B cell (primary cell): ENCODE data around the gene TNPO3. TPM values are rescaled to one million over a fixed set of nuclear protein-coding genes. Genes with fewer than 3 reads are reported as not detected.

Experiments used
- ATAC-seq: fragments of 200-7000 bp; cut with Tn5 transposase; one replicate; pipeline ENCODE4 v1.10.0; 2021; ENCODE audit warnings: low read depth, mild to moderate bottlenecking, moderate number of reproducible peaks, moderate library complexity
- CTCF ChIA-PET: fragments of 350-600 bp; sonication (Branson Sonifier 250); formaldehyde crosslinking; loops from one replicate; lab custom pipeline; 2021; ENCODE audit warnings: antibody characterized with exemption, inconsistent platforms; lab: Charles Lee
- POLR2A ChIA-PET: fragments of 350-600 bp; sonication (Branson Sonifier 250); formaldehyde crosslinking; loops from one replicate; lab custom pipeline; 2021; ENCODE audit warnings: antibody characterized with exemption; lab: Charles Lee
- DNase-seq: peaks from one replicate; pipeline ENCODE4 v3.0.0; 2013
- H2AFZ ChIP-seq: 2 replicates; pipeline ENCODE4 v1.6.1; 2012; ENCODE audit warnings: mild to moderate bottlenecking, low read depth, low read length; ENCODE audit not compliant: insufficient read depth, poor library complexity, severe bottlenecking
- H3K27ac ChIP-seq, 2 donors: 1 replicate in 1 of 2; 2 replicates in 1 of 2; pipeline ENCODE4 v1.5.1; 2012 to 2013; ENCODE audit warnings: low read length in 2 of 2, mild to moderate bottlenecking in 2 of 2, moderate library complexity in 1 of 2
- H3K27me3 ChIP-seq, 4 experiments: fragments of 200-600 bp in 1 of 4; sonication (generic) in 1 of 4; replicated peaks in 1 of 4; 1 replicate in 2 of 4; 2 replicates in 2 of 4; pipeline versions ENCODE4 v1.6.1 to v1.7.0; 2013 to 2016; ENCODE audit warnings: low read length in 3 of 4, mild to moderate bottlenecking in 2 of 4, mixed read lengths in 1 of 4, moderate library complexity in 1 of 4; ENCODE audit not compliant: insufficient read depth in 4 of 4, control insufficient read depth in 3 of 4; ENCODE audit errors: control extremely low read depth in 1 of 4
- H3K36me3 ChIP-seq, 2 experiments: replicated peaks in 1 of 2; 1 replicate in 1 of 2; 2 replicates in 1 of 2; pipeline versions ENCODE4 v1.6.1 to v1.7.1; 2013; ENCODE audit warnings: low read length in 1 of 2; ENCODE audit not compliant: insufficient read depth in 2 of 2, control insufficient read depth in 1 of 2; ENCODE audit errors: control extremely low read depth in 1 of 2, extremely low read depth in 1 of 2
- H3K4me1 ChIP-seq, 2 donors: fragments of 200-600 bp in 1 of 2; sonication (generic) in 1 of 2; 1 replicate in 1 of 2; 2 replicates in 1 of 2; pipeline versions ENCODE4 v1.5.1 to v1.6.1; 2013 to 2017; ENCODE audit warnings: low read length in 2 of 2; ENCODE audit not compliant: control insufficient read depth in 2 of 2, insufficient read depth in 2 of 2
- H3K4me2 ChIP-seq: replicated peaks from 2 replicates; pipeline ENCODE3; 2012; ENCODE audit warnings: mild to moderate bottlenecking, low read depth, low read length; ENCODE audit not compliant: poor library complexity, severe bottlenecking
- H3K4me3 ChIP-seq, 5 experiments: fragments of 200-600 bp in 1 of 5; sonication (generic) in 1 of 5; 1 replicate in 3 of 5; 2 replicates in 2 of 5; pipeline versions ENCODE4 v1.5.1 to v1.7.0; 2011 to 2016; ENCODE audit warnings: low read length in 4 of 5, mild to moderate bottlenecking in 4 of 5, low read depth in 2 of 5, control low read depth in 1 of 5, moderate library complexity in 1 of 5; ENCODE audit not compliant: insufficient read depth in 1 of 5; ENCODE audit errors: control extremely low read depth in 1 of 5, extremely low read depth in 1 of 5
- H3K79me2 ChIP-seq: fragments of 200-600 bp; sonication (generic); one replicate; pipeline ENCODE4 v1.6.0; 2016; ENCODE audit warnings: low read length; ENCODE audit not compliant: control insufficient read depth, insufficient read depth
- H3K9ac ChIP-seq: fragments of 200-600 bp; sonication (generic); 2 replicates; pipeline ENCODE4 v1.6.1; 2017; ENCODE audit warnings: mild to moderate bottlenecking, low read length, moderate library complexity
- H3K9me3 ChIP-seq, 3 donors: one replicate each; pipeline versions ENCODE4 v1.6.1 to v1.7.1; 2013; ENCODE audit warnings: low read length in 2 of 3; ENCODE audit not compliant: control insufficient read depth in 2 of 3, insufficient read depth in 1 of 3; ENCODE audit errors: control extremely low read depth in 1 of 3
- H4K20me1 ChIP-seq: 2 replicates; pipeline ENCODE4 v1.6.0; 2012; ENCODE audit warnings: mild to moderate bottlenecking, low read length; ENCODE audit not compliant: insufficient read depth, control insufficient read depth, poor library complexity, severe bottlenecking
- H3K27ac Mint-ChIP-seq: one replicate; pipeline ENCODE4 v1.8.0; 2021; ENCODE audit warnings: mixed read lengths
- H3K27me3 Mint-ChIP-seq: one replicate; pipeline ENCODE4 v1.8.0; 2021; ENCODE audit warnings: mixed read lengths
- H3K4me1 Mint-ChIP-seq: one replicate; pipeline ENCODE4 v1.8.0; 2021; ENCODE audit warnings: mixed read lengths
- H3K4me3 Mint-ChIP-seq: one replicate; pipeline ENCODE4 v1.8.0; 2021; ENCODE audit warnings: mixed read lengths
- H3K9me3 Mint-ChIP-seq: one replicate; pipeline ENCODE4 v1.8.0; 2022; ENCODE audit warnings: mixed read lengths; ENCODE audit not compliant: insufficient read depth
- EZH2 ChIP-seq: IDR thresholded peaks from 2 replicates; pipeline ENCODE4 v1.6.1; 2012; ENCODE audit warnings: borderline replicate concordance, low read depth, mild to moderate bottlenecking, moderate library complexity, low read length; ENCODE audit not compliant: insufficient read depth, poor library complexity, severe bottlenecking
- WGBS: methylation state at CpG from one replicate; pipeline ENCODE4 v1.1.5; 2013; ENCODE audit warnings: missing lambda C conversion rate; ENCODE audit not compliant: insufficient coverage; 5-methylcytosine and 5-hydroxymethylcytosine counted together
- intact Hi-C: fragments of 100-400 bp; cut with micrococcal nuclease; formaldehyde crosslinking; loops from one replicate; pipeline ENCODE4 v1.10.0; 2022
- polyA plus RNA-seq: library from polyadenylated mRNA; depleted of rRNA; stranded (reverse); fragments of >200 nt; gene quantifications from 2 replicates; pipeline ENCODE4 v1.2.3, GENCODE V29; 2012
- total RNA-seq, 2 donors: library from RNA; stranded (reverse); fragments of 120-200 nt in 1 of 2; gene quantifications; 1 replicate in 1 of 2; 2 replicates in 1 of 2; pipeline versions ENCODE4 v1.2.3 to v1.2.4, GENCODE V29; 2013 to 2022
- TF ChIP-seq, protein P1 (sequence below): fragments of 200-600 bp; IDR thresholded peaks from one replicate; pipeline ENCODE4 v1.8.0; 2022; ENCODE audit warnings: antibody characterized with exemption, mild to moderate bottlenecking

TNPO3 gene
- total and polyA plus RNA-seq, 2 donors (not counting 1 experiment from before 2014, with no cell fraction given): 19.0 to 48.3 TPM

GRCh38 chr7:128946936-128947830 is 107.7 kb downstream of the TNPO3 start:
- H3K9me3 ChIP-seq: no peaks in the 10 kb centered on the region
- H3K27me3 Mint-ChIP-seq: no peaks in the 10 kb centered on the region
- no peak overlapping the region for H3K4me2 ChIP-seq
- ATAC-seq: no peak
- no peak overlapping the region for H3K4me3 ChIP-seq
- H3K4me1 ChIP-seq: peaks cover 0 to 7% of the 10 kb centered on the region in 2 donors
- peaks cover 0 to 72% of the 10 kb centered on the region in 2 experiments for H3K36me3 ChIP-seq
- intact Hi-C loops: no loop called here
- peak overlapping the region; percentile 20 for H3K27ac Mint-ChIP-seq
- no peaks in the 10 kb centered on the region for H3K27me3 ChIP-seq
- ChIA-PET CTCF (interaction anchor here (0.6 to 4.6 kb wide), 9 partner anchors 7 to 144 kb away, joined by 3 to 17 read pairs (median 4); no protein-coding TSS in a partner anchor), POLR2A (interaction anchor here (1.1 kb wide), 1 partner anchor 8 kb away, joined by 4 read pairs; no protein-coding TSS in a partner anchor)
- H3K4me3 Mint-ChIP-seq: no peak overlapping the region
- H3K27ac ChIP-seq: no peak overlapping the region
- no peak overlapping the region for H3K9ac ChIP-seq
- H3K4me1 Mint-ChIP-seq: peaks cover 24% of the 10 kb centered on the region
- peaks cover 26% of the 10 kb centered on the region for H3K79me2 ChIP-seq
- no peaks in the 10 kb centered on the region for H3K9me3 Mint-ChIP-seq
- peaks cover 12% of the 10 kb centered on the region for H4K20me1 ChIP-seq
- no peak for TF ChIP-seq EZH2
- TF ChIP-seq, protein P1, sequence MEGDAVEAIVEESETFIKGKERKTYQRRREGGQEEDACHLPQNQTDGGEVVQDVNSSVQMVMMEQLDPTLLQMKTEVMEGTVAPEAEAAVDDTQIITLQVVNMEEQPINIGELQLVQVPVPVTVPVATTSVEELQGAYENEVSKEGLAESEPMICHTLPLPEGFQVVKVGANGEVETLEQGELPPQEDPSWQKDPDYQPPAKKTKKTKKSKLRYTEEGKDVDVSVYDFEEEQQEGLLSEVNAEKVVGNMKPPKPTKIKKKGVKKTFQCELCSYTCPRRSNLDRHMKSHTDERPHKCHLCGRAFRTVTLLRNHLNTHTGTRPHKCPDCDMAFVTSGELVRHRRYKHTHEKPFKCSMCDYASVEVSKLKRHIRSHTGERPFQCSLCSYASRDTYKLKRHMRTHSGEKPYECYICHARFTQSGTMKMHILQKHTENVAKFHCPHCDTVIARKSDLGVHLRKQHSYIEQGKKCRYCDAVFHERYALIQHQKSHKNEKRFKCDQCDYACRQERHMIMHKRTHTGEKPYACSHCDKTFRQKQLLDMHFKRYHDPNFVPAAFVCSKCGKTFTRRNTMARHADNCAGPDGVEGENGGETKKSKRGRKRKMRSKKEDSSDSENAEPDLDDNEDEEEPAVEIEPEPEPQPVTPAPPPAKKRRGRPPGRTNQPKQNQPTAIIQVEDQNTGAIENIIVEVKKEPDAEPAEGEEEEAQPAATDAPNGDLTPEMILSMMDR: no peak
- no peak for DNase-seq
- no peak overlapping the region for H2AFZ ChIP-seq
- 90% methylated on average over 21 of the region's 22 CpGs for WGBS
